GM10248 (cell line): ENCODE results near the gene PRDM2.

Experiments used
- CTCF ChIA-PET: fragments of 300-600 bp; sonication (Branson Sonifier 250); formaldehyde crosslinking; extraction: SDS; loops from one replicate; lab custom pipeline; 2021; ENCODE audit warnings: antibody characterized with exemption; lab: Yijun Ruan, JAX
- POLR2A ChIA-PET: fragments of 350-650 bp; sonication (Branson Sonifier 250); formaldehyde crosslinking; extraction: SDS; loops from one replicate; lab custom pipeline; 2020; ENCODE audit warnings: antibody characterized with exemption; lab: Yijun Ruan, JAX
- DNase-seq: peaks from one replicate; pipeline ENCODE4 v3.0.0; 2012; ENCODE audit errors: extremely low spot score
- CTCF ChIP-seq: IDR thresholded peaks from 2 replicates; pipeline ENCODE4 v1.5.1; 2012; ENCODE audit warnings: mild to moderate bottlenecking, low read depth; ENCODE audit errors: extremely low read depth, missing control alignments, control extremely low read depth

PRDM2 gene

DNA sequence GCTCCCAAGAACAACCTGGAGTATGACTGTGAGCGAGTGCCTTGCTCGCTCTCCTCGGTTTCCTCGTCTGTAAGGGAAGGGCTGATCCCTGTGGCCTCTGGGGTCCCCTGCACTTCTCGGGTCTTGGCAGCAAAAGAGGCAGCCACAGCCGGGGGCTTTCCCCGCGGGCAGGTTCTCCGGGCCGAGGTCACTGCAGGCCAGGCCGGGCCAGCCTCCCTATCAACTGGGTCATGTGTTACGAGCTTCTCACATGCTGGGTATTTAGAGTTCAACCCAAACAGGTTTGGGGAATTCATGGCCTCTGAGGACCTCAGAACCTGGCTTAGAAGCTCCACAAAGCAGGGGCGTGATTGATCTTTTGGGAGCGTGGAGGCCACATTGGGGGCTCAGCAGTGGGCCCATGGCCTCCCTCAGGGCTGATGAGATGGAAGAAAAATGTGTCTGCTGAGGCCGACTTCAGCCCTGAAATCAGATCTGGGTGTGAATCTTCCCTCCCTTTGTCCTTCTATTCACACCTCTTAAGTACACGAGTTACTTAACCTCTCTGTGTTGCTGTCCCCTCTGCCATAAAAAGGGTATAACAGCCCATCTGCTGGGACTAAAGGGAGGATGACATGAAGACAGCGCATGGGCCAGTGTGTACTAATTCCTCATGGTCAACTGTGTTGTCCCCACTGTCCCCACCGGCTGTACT is 103.7 kb downstream of the PRDM2 start:
- no peak for TF ChIP-seq CTCF
- POLR2A ChIA-PET, result no interaction called here
- CTCF ChIA-PET, result interaction anchor here (1.2 to 1.9 kb wide), 2 partner anchors 18 to 141 kb away, joined by 3 to 4 read pairs; no protein-coding TSS in a partner anchor

GRCh38 chr1:13804240-13804633 is 104.2 kb downstream of the PRDM2 start:
- no peak for TF ChIP-seq CTCF
- ChIA-PET POLR2A (no interaction called here), CTCF (interaction anchor here (1.2 to 1.9 kb wide), 3 partner anchors 10 to 142 kb away, joined by 3 to 4 read pairs (median 4); no protein-coding TSS in a partner anchor)
- DNase-seq, result no peak

More for the DNA sequence above, 103.7 kb downstream of the PRDM2 start:
- DNase-seq, result no peak

- ChIA-PET CTCF (interaction anchor here (1.2 to 1.9 kb wide), 2 partner anchors 11 to 143 kb away, joined by 4 read pairs; no protein-coding TSS in a partner anchor), POLR2A (no interaction called here)
- DNase-seq, result no peak
- no peak for TF ChIP-seq CTCF
Observed at GRCh38 chr1:13805431-13805830, 105.4 kb downstream of the PRDM2 start.

GRCh38 chr1:13806108-13806507 is 106.1 kb downstream of the PRDM2 start:
- ChIA-PET POLR2A (interaction anchor here (1.0 kb wide), 1 partner anchor 57 kb away, joined by 3 read pairs; no protein-coding TSS in a partner anchor), CTCF (no interaction called here)
- DNase-seq, result no peak
- no peak for TF ChIP-seq CTCF

DNA sequence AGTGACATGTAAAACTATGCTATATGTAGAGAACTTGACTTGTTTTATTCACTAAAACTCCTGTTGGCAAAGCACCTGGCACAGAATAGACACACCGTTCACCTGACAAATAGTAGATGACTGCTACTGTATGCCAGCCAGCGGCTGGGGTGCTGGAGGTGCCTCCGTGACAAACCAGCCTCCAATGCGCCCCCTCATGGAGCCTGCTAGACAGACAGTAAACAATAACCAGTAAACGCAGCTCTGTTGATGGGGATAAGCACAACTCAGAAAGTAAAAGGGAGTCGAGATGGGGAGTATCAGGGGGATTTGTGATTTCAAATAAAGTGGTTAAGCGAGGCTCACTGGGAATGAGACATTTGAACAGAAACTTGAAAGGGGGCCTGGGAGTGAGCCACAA is 107.2 kb downstream of the PRDM2 start:
- POLR2A ChIA-PET, result no interaction called here
- CTCF ChIA-PET, result no interaction called here
- peak; percentile 58 for DNase-seq

GRCh38 chr1:13808729-13809131 is 108.7 kb downstream of the PRDM2 start:
- no peak for TF ChIP-seq CTCF
- ChIA-PET POLR2A (interaction anchor here (0.5 kb wide), 1 partner anchor 58 kb away, joined by 3 read pairs; no protein-coding TSS in a partner anchor), CTCF (no interaction called here)
- DNase-seq, result no peak

More for the DNA sequence above, 107.2 kb downstream of the PRDM2 start:
- peak; percentile 23 for TF ChIP-seq CTCF
